HG03469 (cell line): Measurements from ENCODE around the gene AP4S1.
"Not testable (repeated sequence)": the region's sequence is repeated elsewhere in the genome, so short reads cannot be mapped to it uniquely, and the experiment has no call there.

Experiments
- ATAC-seq: cut with Tn5 transposase; IDR thresholded peaks from one replicate; pipeline ENCODE4 v1.9.1; 2021; ENCODE audit warnings: mild to moderate bottlenecking, moderate library complexity, moderate number of reproducible peaks; ENCODE audit not compliant: unreplicated experiment

AP4S1 gene

DNA sequence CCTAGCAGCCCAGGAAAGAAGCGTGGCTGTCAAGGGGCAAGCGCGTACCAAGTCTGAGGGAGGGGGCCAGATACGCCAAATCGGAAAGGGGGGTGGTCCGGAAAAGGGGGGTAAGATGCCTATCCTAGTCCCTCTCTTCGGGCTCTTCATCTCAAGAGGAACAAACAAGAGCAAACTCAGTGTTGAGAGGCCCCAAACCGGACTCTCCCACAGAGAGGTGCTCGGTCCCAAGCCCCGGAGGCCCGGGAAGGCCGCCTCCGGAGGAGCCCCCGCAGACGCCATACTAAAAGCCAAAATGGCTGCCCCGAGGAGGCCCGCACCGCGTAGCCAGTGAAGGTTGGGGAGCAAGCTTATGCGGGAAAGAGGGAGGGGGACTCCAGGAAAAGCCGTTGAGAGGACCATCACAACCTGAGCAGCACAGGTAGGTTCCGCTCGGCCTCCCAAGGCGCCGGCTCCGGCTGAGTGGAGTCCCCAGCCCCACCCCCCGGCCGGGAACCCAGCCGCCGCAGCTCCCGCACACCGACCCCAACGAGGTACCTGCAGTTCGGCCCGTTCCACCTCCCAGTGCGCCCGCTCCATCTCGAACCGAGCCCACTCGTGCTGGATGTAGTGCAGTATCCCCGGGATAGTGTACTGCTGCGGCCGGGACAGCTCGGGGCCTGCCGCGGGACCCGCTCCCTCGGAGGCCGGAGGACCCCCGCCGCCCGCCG is at the start of gene AP4S1:
AP4S1 (plus strand) TSS at position 283 of the 710 bp plus-strand sequence. CDS start 40,548 bp downstream, outside the sequence.
- ATAC-seq, result no peak

- ATAC-seq, result no peak
These were observed 47.7 kb upstream of the AP4S1 start for GRCh38 chr14:30977752-30978151.

GRCh38 chr14:30980106-30980704 is 45.2 kb upstream of the AP4S1 start:
- not testable (repeated sequence) for ATAC-seq

GRCh38 chr14:30980980-30981379 is 44.5 kb upstream of the AP4S1 start:
- ATAC-seq, result no peak

- ATAC-seq, result no peak
These were observed 42.9 kb upstream of the AP4S1 start for GRCh38 chr14:30982533-30982932.

GRCh38 chr14:30983858-30984257 is 41.6 kb upstream of the AP4S1 start:
- no peak for ATAC-seq

GRCh38 chr14:30985796-30986195 is 39.7 kb upstream of the AP4S1 start:
- no peak for ATAC-seq

DNA sequence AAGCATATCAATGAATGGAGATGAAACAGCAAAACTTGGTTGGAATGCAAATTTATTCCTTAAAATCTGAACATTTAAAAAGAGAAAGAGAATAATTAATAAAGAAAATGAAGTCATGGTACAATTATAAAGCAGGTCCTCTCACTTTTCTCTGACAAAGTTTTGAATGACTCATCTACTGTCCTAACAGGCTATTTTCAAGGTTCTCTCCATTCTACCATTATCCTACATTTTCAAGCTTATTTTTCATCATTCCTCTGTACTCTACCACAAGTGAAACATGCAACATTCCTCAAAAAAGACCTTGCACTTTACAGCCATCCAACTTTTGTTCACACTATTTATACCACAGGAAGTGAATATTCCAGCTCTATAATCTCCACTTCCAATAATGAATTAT is 36.9 kb upstream of the AP4S1 start:
- no peak for ATAC-seq

- ATAC-seq, result no peak
These were observed 34.7 kb upstream of the AP4S1 start for GRCh38 chr14:30990770-30991169.

- ATAC-seq, result no peak
These were observed 34.0 kb upstream of the AP4S1 start for GRCh38 chr14:30991408-30991807.

GRCh38 chr14:30993071-30993470 is 32.4 kb upstream of the AP4S1 start:
- no peak for ATAC-seq

DNA sequence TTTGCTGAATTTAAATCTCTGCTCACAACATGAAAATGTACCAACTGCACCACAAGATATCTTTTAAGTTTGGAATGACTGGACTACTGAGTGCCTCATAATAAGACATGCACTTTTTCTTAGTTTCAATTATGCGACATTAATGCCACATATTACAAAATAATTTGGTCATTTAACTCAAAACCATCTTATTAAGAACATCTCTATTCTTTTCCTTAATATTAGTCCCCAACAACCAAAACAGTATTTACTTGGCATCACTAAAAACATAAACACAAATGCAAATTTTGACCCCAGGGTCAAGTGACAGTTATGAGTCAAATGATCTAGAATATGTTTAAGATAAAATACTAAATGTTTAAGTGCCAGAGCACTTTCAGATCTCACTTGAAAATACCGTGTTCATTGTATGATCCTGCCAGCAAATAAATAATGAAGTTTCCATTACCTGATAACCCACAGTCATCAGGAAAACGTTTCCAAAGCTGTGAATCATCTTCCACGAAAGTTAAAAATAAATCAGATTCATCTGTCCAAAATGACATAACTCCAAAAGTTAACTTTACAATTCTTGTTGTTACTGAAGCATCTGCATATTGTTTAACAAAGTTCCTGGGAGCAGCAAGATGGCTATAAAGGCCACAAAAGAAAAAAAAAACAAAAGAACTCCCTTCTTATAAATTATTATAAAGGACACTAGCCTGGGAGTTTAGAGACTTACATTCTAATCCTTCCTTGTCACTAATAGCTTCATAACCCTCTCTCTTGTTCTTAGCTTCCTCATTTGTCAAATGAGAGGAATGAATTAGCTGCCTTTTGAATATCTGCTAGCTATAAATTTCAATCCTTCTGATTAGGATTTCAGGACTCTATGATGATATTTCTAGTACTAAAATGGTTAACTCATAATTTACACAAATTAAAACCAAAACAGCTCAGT is 30.5 kb upstream of the AP4S1 start:
- ATAC-seq, result peak; percentile 51

DNA sequence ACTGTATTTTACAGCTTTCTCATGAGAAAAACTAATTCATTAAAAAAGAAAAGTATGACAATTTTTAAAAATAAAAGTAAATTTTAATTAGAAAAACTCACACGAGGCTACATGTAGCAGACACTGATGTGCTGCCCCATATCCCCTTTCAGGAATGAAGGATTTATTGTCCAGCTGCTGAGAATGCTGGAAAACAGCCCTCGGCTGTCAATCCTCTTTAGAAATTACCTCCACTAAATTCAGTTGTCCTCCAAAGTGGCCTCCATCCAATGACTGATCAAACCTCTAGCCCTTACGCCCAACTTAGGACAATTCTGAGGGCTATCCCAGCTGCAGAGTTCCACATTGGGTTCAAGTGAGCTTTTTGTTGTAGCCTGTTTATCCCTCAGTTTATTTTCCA is 29.8 kb upstream of the AP4S1 start:
- ATAC-seq, result no peak

- no peak for ATAC-seq
These were observed 28.4 kb upstream of the AP4S1 start for GRCh38 chr14:30996892-30997659.

- no peak for ATAC-seq
These were observed 27.2 kb upstream of the AP4S1 start for GRCh38 chr14:30998100-30998706.

DNA sequence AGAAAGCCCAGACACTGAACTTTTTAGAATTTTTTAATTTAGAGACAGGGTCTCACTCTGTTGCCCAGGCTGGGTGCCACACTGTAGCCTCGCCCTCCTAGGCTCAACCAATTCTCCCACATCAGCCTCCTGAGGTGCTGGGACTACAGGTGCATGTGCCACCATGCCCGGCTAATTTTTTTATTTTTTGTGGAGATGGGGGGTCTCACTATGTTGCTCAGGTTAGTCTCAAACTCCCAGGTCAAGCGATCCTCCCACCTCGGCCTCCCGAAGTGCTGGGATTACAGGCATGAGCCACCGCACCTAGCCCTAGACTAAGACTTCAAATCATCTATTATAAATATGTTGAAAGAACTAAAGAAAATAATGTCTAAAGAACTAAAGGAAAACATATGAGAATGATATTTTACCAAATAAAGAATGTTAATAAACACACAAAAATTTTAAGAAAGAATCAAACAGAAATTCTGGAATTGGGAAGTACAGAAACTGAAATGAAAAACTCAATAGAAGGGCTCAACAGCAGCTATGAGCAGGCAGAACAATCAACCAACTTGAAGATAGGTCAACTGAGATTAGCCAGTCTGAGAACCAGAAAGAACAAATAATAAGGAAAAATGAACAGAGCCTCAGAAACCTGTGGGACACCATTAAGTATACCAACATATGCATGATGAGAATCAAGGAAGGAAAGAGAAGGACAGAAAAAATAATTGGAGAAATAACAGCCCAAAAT is 26.2 kb upstream of the AP4S1 start:
- no peak for ATAC-seq

GRCh38 chr14:31000629-31001338 is 24.7 kb upstream of the AP4S1 start:
- ATAC-seq, result no peak

DNA sequence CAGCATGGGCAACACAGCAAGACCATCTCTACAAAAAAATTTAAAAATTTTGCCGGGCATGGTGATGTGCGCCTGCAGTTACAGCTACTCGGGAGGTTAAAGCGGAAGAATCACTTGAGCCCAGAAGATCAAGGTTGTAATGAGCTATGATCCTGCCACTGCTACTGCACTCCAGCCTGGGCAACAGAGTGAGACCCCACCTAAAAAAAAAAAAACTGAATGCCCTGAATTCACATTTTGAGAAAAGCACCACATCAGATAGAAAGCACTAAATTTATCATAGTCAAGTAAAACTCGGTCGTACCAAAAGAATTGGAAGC is 24.1 kb upstream of the AP4S1 start:
- no peak for ATAC-seq

DNA sequence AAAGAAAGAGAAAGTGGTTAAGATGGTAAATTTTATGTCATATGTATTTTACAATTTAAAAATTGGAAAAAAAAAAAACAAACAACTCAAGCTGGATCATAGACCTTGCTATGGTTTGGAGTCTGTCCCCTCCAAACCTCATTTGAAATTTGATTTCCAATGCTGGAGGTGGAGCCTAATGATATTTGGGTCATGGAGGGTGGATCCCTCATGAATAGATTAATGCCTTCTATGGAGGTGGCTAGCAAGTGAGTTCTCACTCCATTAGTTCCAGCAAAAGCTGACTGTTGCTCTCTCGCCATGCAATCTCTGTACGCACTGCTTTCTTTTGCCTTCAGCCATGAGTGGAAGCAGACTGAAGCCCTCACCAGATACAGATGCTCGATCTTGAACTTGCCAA is 22.2 kb upstream of the AP4S1 start:
- no peak for ATAC-seq
